Caco-2 (cell line): ENCODE measurements around the gene PAK5. TPM values are rescaled to one million over a fixed set of nuclear protein-coding genes. Genes with fewer than 3 reads are reported as not detected.

Source experiments
- BruUV-seq: library from RNA; stranded (reverse); fragments of 400-500 nt; replicated peaks from 2 replicates; lab custom pipeline; 2021; lab: Mats Ljungman, UMichigan
- CTCF ChIA-PET: fragments of 300-600 bp; sonication (Branson Sonifier 250); formaldehyde crosslinking; loops from one replicate; lab custom pipeline; 2022; ENCODE audit warnings: antibody characterized with exemption; lab: Charles Lee
- POLR2A ChIA-PET: fragments of 300-600 bp; sonication (Branson Sonifier 250); formaldehyde crosslinking; loops from one replicate; lab custom pipeline; 2022; ENCODE audit warnings: antibody characterized with exemption; lab: Charles Lee
- DNase-seq, 2 experiments: peaks; one replicate each; pipeline versions ENCODE4 v3.0.0 to v3.0.0-alpha.2; 2020 to 2022
- H3K27me3 ChIP-seq: replicated peaks from 2 replicates; pipeline ENCODE4 v1.6.0; 2011; ENCODE audit warnings: low read length; ENCODE audit not compliant: control insufficient read depth, insufficient read depth
- H3K36me3 ChIP-seq: 2 replicates; pipeline ENCODE4 v1.5.1; 2011; ENCODE audit warnings: low read length; ENCODE audit not compliant: control insufficient read depth, insufficient read depth
- H3K4me1 ChIP-seq: fragments of 250-450 bp; sonication (Bioruptor Pico); 2 replicates; pipeline ENCODE4 v1.5.1; 2020; ENCODE audit warnings: mild to moderate bottlenecking
- H3K4me3 ChIP-seq: 2 replicates; pipeline ENCODE4 v1.5.1; 2011; ENCODE audit warnings: low read depth, mild to moderate bottlenecking, control low read depth, low read length
- H3K9me3 ChIP-seq: fragments of 250-450 bp; sonication (Bioruptor Pico); 2 replicates; pipeline ENCODE4 v1.5.1; 2020; ENCODE audit warnings: mild to moderate bottlenecking, moderate library complexity
- H3K27ac Mint-ChIP-seq: one replicate; pipeline ENCODE4 v1.8.0; 2022; ENCODE audit warnings: mixed read lengths; ENCODE audit not compliant: unreplicated experiment
- H3K27me3 Mint-ChIP-seq: one replicate; pipeline ENCODE4 v1.8.0; 2022; ENCODE audit warnings: mixed read lengths; ENCODE audit not compliant: insufficient read depth, unreplicated experiment
- H3K36me3 Mint-ChIP-seq: one replicate; pipeline ENCODE4 v1.8.0; 2022; ENCODE audit warnings: mild to moderate bottlenecking, mixed read lengths; ENCODE audit not compliant: insufficient read depth, unreplicated experiment
- H3K4me1 Mint-ChIP-seq: one replicate; pipeline ENCODE4 v1.8.0; 2022; ENCODE audit warnings: low read depth, mixed read lengths; ENCODE audit not compliant: unreplicated experiment
- H3K4me3 Mint-ChIP-seq: one replicate; pipeline ENCODE4 v1.8.0; 2022; ENCODE audit warnings: mild to moderate bottlenecking, moderate library complexity, mixed read lengths; ENCODE audit not compliant: unreplicated experiment
- H3K9me3 Mint-ChIP-seq: one replicate; pipeline ENCODE4 v1.8.0; 2022; ENCODE audit warnings: mixed read lengths; ENCODE audit not compliant: unreplicated experiment
- CTCF ChIP-seq, 2 experiments: fragments of 200-600 bp in 1 of 2; IDR thresholded peaks; 1 replicate in 1 of 2; 2 replicates in 1 of 2; pipeline versions ENCODE4 v1.5.1 to v1.8.0; 2011 to 2022; ENCODE audit warnings: antibody characterized with exemption in 1 of 2, control low read depth in 1 of 2, inconsistent platforms in 1 of 2, low read depth in 1 of 2, low read length in 1 of 2, mild to moderate bottlenecking in 1 of 2, moderate library complexity in 1 of 2; ENCODE audit not compliant: insufficient read depth in 1 of 2, severe bottlenecking in 1 of 2, unreplicated experiment in 1 of 2
- intact Hi-C: fragments of 100-400 bp; cut with micrococcal nuclease; formaldehyde crosslinking; loops from one replicate; pipeline ENCODE4 v1.10.0; 2022; ENCODE audit not compliant: unreplicated experiment
- total RNA-seq: library from RNA; stranded (reverse); gene quantifications from 2 replicates; pipeline ENCODE4 v1.2.3, GENCODE V29; 2022

Gene PAK5
- total RNA-seq, 1 experiment from 2014 or later, result not detected

DNA sequence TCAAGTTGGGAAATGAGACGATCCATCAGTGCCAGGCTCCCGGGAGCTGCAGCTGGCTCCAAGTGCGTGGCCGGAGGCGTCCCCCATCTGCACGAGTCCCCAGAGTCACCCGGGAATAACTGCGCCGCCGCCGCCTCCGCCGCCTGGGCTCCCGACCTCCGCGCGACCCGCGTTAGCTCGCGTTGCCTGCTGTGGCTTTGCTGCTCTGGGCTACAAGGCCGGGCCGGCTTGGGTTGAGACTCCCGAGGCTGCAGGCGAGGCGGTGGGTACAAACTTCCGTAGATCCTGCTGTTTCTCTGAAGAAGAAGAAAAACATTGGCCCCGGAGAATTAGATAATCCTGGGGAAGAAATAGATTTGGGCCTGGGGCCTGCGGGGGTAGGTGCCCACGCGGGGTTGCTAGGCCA, 331.9 kb downstream of the PAK5 start:
- ChIA-PET POLR2A (no interaction called here), CTCF (no interaction called here)
- TF ChIP-seq CTCF (IDR thresholded peaks at IDR 0.05; ENCODE audit: insufficient read depth in 1 of 2, low read depth in 1 of 2, low read length in 1 of 2, severe bottlenecking in 1 of 2, unreplicated experiment in 1 of 2), result no peak
- BruUV-seq, result no TSS peak
- intact Hi-C loops, result no loop called here
- DNase-seq, result no peak
- H3K4me1 ChIP-seq, result no peaks in the 10 kb centered on the region
- Mint-ChIP-seq H3K36me3 (no peaks in the 10 kb centered on the region), H3K4me3 (no peak overlapping the region), H3K9me3 (no peaks in the 10 kb centered on the region), H3K4me1 (no peaks in the 10 kb centered on the region), H3K27ac (no peak overlapping the region), H3K27me3 (peaks cover 7% of the 10 kb centered on the region)
- no peak overlapping the region for H3K4me3 ChIP-seq
- no peaks in the 10 kb centered on the region for H3K36me3 ChIP-seq
- no peaks in the 10 kb centered on the region; the same call in 1 of the 2 replicates for H3K27me3 ChIP-seq
- no peaks in the 10 kb centered on the region for H3K9me3 ChIP-seq

- Mint-ChIP-seq H3K9me3 (no peaks in the 10 kb centered on the region), H3K36me3 (no peaks in the 10 kb centered on the region), H3K4me3 (no peak overlapping the region), H3K27ac (no peak overlapping the region), H3K4me1 (no peaks in the 10 kb centered on the region), H3K27me3 (peaks cover 4% of the 10 kb centered on the region)
- CTCF ChIA-PET, result no interaction called here
- POLR2A ChIA-PET, result no interaction called here
- intact Hi-C loops, result no loop called here
- H3K36me3 ChIP-seq, result no peaks in the 10 kb centered on the region
- no peaks in the 10 kb centered on the region; the same call in 1 of the 2 replicates for H3K27me3 ChIP-seq
- H3K4me3 ChIP-seq, result no peak overlapping the region
- no peaks in the 10 kb centered on the region for H3K9me3 ChIP-seq
- no peaks in the 10 kb centered on the region for H3K4me1 ChIP-seq
- no TSS peak for BruUV-seq
- DNase-seq, result no peak
- no peak for TF ChIP-seq CTCF (IDR thresholded peaks at IDR 0.05; ENCODE audit: insufficient read depth in 1 of 2, low read depth in 1 of 2, low read length in 1 of 2, severe bottlenecking in 1 of 2, unreplicated experiment in 1 of 2)
Observed at GRCh38 chr20:9506280-9506821, 332.5 kb downstream of the PAK5 start.

DNA sequence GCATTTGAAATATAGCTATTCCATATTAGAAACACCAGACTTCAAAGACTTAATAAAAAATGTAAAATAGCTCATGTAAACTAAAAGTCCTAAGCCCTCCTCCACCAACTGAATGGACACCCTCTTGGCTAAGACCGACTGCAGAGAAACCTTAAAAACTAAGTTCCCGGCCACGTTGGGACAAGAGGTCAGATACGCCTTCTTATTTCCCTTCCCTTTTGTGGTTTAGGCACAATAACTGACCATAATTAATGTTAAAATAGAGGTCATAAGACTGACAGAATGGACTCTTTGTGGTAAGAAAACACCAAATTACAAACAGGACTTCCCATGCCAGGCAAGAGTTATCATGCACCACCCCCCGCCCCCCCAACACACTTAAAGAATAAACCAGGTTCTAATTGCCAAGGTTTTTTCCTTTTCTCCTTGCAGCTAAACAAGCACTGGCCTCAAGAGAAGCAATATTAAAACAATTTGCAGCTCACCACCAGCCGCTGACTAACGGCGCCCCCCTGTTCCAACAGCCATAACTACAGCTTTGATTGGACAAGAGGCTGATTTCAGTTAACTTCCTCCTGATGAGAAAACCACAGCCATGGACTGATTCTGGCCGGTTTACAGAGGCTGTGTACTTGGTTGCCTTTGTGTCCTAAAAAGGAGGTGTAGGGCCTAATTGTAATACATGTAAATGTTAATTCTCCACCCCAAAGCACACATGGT, 335.2 kb downstream of the PAK5 start:
- no peak overlapping the region for H3K4me3 Mint-ChIP-seq
- BruUV-seq, result no TSS peak

More for the DNA sequence above, 335.2 kb downstream of the PAK5 start:
- H3K27me3 ChIP-seq, result no peaks in the 10 kb centered on the region; the same call in 1 of the 2 replicates
- no peak for DNase-seq
- POLR2A ChIA-PET, result no interaction called here
- H3K4me1 ChIP-seq, result no peaks in the 10 kb centered on the region
- H3K27ac Mint-ChIP-seq, result no peak overlapping the region
- no peak overlapping the region for H3K4me3 ChIP-seq
- no peaks in the 10 kb centered on the region for H3K36me3 Mint-ChIP-seq
- CTCF ChIA-PET, result interaction anchor here (0.6 kb wide), 1 partner anchor 70 kb away, joined by 3 read pairs; no protein-coding TSS in a partner anchor
- H3K4me1 Mint-ChIP-seq, result no peaks in the 10 kb centered on the region
- no peaks in the 10 kb centered on the region for H3K9me3 ChIP-seq
- H3K9me3 Mint-ChIP-seq, result no peaks in the 10 kb centered on the region
- no peaks in the 10 kb centered on the region for H3K36me3 ChIP-seq
- intact Hi-C loops, result no loop called here
- H3K27me3 Mint-ChIP-seq, result peaks cover 3% of the 10 kb centered on the region
- TF ChIP-seq CTCF (IDR thresholded peaks at IDR 0.05; ENCODE audit: insufficient read depth in 1 of 2, low read depth in 1 of 2, low read length in 1 of 2, severe bottlenecking in 1 of 2, unreplicated experiment in 1 of 2), result no peak
